Measurements from ENCODE around the gene KRTAP5-10. TPM values are rescaled to one million over a fixed set of nuclear protein-coding genes. Genes with fewer than 3 reads are reported as not detected.
"Not testable (repeated sequence)": the region's sequence is repeated elsewhere in the genome, so short reads cannot be mapped to it uniquely, and the experiment has no call there.

Gene KRTAP5-10
- total and polyA plus RNA-seq, 9 of the 15 experiments (the other 6 are each of a cell fraction or from before 2014, with no cell fraction given), result not detected

- TF ChIP-seq ZBTB40 (IDR thresholded peaks at IDR 0.05), result no peak
- TF ChIP-seq ZBTB40 (CRISPR knock-in tag; IDR thresholded peaks at IDR 0.05), result no peak
- no peak for TF ChIP-seq ZNF830 (CRISPR knock-in tag; IDR thresholded peaks at IDR 0.05)
These were observed 3.5 kb downstream of the KRTAP5-10 start (continued) for GRCh38 chr11:71568704-71569349.

- ATAC-seq; H3K4me3 ChIP-seq; H3K36me3 ChIP-seq (ENCODE audit: control insufficient read depth, insufficient read depth, low read length); BruUV-seq (replicated peaks); in situ Hi-C loops (cut with MboI); FAIRE-seq; CTCF ChIA-PET (ENCODE audit: low intra/inter-chr PET ratio); intact Hi-C loops (cut with micrococcal nuclease); H3K27ac ChIP-seq (ENCODE audit: extremely low read depth, low read depth, low read length); H3K4me2 ChIP-seq (ENCODE audit: insufficient read depth, low read length); H4K20me1 ChIP-seq (replicated peaks; ENCODE audit: control insufficient read depth, insufficient read depth, low read length); H3K4me1 ChIP-seq (replicated peaks in 1 of 2; ENCODE audit: control insufficient read depth in 2 of 2, insufficient read depth in 2 of 2, low read length in 2 of 2); H3K9ac ChIP-seq (ENCODE audit: insufficient read depth in 1 of 2, low read depth in 2 of 2, low read length in 2 of 2); H3K9me3 ChIP-seq (replicated peaks; ENCODE audit: control insufficient read depth, insufficient read depth, low read depth, low read length); DNase-seq (ENCODE audit: extremely low read depth in 1 of 4, low spot score in 3 of 4); H3K9me1 ChIP-seq (ENCODE audit: control insufficient read depth, insufficient read depth, low read length); H2AFZ ChIP-seq (ENCODE audit: low read depth, low read length); H3K79me2 ChIP-seq (ENCODE audit: control insufficient read depth, insufficient read depth, low read length); POLR2A ChIA-PET: not testable (repeated sequence)
- WGBS (ENCODE audit: insufficient coverage, low coverage, missing lambda C conversion rate), result 7% methylated on average over 30 of the region's 39 CpGs
- peaks cover 40 to 68% of the 10 kb centered on the region in 2 experiments for H3K27me3 ChIP-seq (ENCODE audit: control insufficient read depth in 2 of 2, insufficient read depth in 2 of 2, low read length in 2 of 2)
These were observed 5.9 kb downstream of the KRTAP5-10 start for GRCh38 chr11:71571101-71571850.
